Ishikawa (cell line): ENCODE results near the gene TMCO6.

Experiments used
- CEBPB ChIP-seq: IDR thresholded peaks from 2 replicates; pipeline ENCODE4 v1.6.1; 2012
- CREB1 ChIP-seq: IDR thresholded peaks from 2 replicates; pipeline ENCODE4 v1.6.1; 2012; ENCODE audit warnings: low read depth
- EGR1 ChIP-seq: IDR thresholded peaks from 2 replicates; pipeline ENCODE4 v1.6.1; 2012
- EP300 ChIP-seq: IDR thresholded peaks from 2 replicates; pipeline ENCODE4 v1.6.1; 2012; ENCODE audit warnings: borderline replicate concordance
- FOXM1 ChIP-seq: IDR thresholded peaks from 2 replicates; pipeline ENCODE4 v1.6.1; 2012; ENCODE audit warnings: low read depth, borderline replicate concordance
- MAX ChIP-seq: IDR thresholded peaks from 2 replicates; pipeline ENCODE4 v1.6.1; 2012
- NFIC ChIP-seq: IDR thresholded peaks from 2 replicates; pipeline ENCODE4 v1.6.1; 2012
- RAD21 ChIP-seq: IDR thresholded peaks from 2 replicates; pipeline ENCODE4 v1.6.1; 2012; ENCODE audit warnings: low read depth
- TAF1 ChIP-seq: IDR thresholded peaks from 2 replicates; pipeline ENCODE4 v1.6.1; 2012; ENCODE audit warnings: low read depth, mild to moderate bottlenecking
- TCF12 ChIP-seq: IDR thresholded peaks from 2 replicates; pipeline ENCODE4 v1.6.1; 2012; ENCODE audit warnings: low read depth
- TEAD4 ChIP-seq: IDR thresholded peaks from 2 replicates; pipeline ENCODE4 v1.6.1; 2012
- YY1 ChIP-seq: IDR thresholded peaks from 2 replicates; pipeline ENCODE4 v1.6.1; 2012; ENCODE audit warnings: low read depth
- ZBTB7A ChIP-seq: IDR thresholded peaks from 2 replicates; pipeline ENCODE4 v1.6.1; 2012; ENCODE audit warnings: low read depth
- TF ChIP-seq, protein P1 (sequence below): IDR thresholded peaks from 2 replicates; pipeline ENCODE4 v1.6.1; 2012
- TF ChIP-seq, protein P2 (sequence below): IDR thresholded peaks from 2 replicates; pipeline ENCODE4 v1.6.1; 2012; ENCODE audit warnings: low read depth, mild to moderate bottlenecking

Gene TMCO6

DNA sequence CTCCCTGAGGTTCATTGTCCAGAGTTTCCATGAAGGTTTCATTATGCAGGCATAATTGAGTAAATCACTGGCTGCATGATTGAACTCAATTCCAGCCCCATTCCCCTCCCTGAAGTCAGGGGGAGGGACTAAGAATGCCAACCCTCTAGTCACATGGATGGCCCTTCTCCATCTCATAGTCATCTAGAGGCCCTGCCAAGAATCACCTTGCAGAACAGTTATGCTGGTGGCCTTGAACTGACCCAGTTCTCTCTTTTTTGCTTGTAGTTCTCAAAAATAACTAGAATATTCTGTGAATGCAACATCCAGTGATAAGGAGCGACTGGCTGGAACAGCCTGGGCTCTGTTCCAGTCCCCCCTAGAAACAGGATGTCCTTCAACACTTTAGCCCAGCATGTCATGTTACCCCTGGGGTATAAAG is 42.9 kb upstream of the TMCO6 start:
- TF ChIP-seq ZBTB7A (no peak), CREB1 (no peak), NFIC (0 out of 2 replicates have a peak, but pooled peaks have one; percentile 26), MAX (no peak)
- TF ChIP-seq, protein P1, sequence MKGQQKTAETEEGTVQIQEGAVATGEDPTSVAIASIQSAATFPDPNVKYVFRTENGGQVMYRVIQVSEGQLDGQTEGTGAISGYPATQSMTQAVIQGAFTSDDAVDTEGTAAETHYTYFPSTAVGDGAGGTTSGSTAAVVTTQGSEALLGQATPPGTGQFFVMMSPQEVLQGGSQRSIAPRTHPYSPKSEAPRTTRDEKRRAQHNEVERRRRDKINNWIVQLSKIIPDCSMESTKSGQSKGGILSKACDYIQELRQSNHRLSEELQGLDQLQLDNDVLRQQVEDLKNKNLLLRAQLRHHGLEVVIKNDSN = peak; percentile 52; the same call in 1 of the 2 replicates

- TF ChIP-seq FOXM1 (no peak), YY1 (no peak), CREB1 (no peak), EP300 (no peak), TCF12 (no peak), TEAD4 (no peak), CEBPB (no peak), TAF1 (no peak)
These were observed 40.4 kb upstream of the TMCO6 start for GRCh38 chr5:140598836-140599235.

DNA sequence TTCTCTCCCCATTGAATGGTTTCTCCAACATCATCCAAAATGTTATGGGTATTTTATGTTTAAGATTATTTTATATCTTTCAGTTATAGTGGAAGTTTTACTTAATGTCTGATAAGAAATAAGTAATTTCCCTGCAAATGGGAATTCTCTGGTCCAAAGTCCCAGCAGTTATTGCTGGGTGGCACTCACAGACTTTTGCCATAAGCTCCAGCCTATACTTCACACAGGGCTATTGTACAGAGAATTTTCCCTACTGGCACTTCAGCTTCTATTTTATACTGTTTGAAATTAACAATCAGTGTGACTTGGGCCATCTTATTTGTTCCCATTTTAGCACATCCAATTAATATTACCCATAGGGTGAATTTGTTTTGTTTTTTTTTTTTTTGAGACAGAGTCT is 39.2 kb upstream of the TMCO6 start:
- TF ChIP-seq EGR1 (no peak), MAX (no peak), FOXM1 (no peak), YY1 (no peak), ZBTB7A (no peak)
- TF ChIP-seq, protein P1 = no peak

- TF ChIP-seq, protein P1 = no peak
- TF ChIP-seq CEBPB = no peak
These were observed 37.1 kb upstream of the TMCO6 start for GRCh38 chr5:140602147-140602546.

- TF ChIP-seq TCF12 (no peak), FOXM1 (no peak), YY1 (no peak), EGR1 (no peak), NFIC (no peak), ZBTB7A (no peak), TEAD4 (no peak), EP300 (no peak), CEBPB (no peak), CREB1 (no peak)
These were observed 35.5 kb upstream of the TMCO6 start for GRCh38 chr5:140603734-140604133.

- TF ChIP-seq ZBTB7A = no peak
- no peak for TF ChIP-seq EGR1
- TF ChIP-seq CEBPB = no peak
- no peak for TF ChIP-seq MAX
- TF ChIP-seq, protein P1 = no peak
- TF ChIP-seq, protein P2, sequence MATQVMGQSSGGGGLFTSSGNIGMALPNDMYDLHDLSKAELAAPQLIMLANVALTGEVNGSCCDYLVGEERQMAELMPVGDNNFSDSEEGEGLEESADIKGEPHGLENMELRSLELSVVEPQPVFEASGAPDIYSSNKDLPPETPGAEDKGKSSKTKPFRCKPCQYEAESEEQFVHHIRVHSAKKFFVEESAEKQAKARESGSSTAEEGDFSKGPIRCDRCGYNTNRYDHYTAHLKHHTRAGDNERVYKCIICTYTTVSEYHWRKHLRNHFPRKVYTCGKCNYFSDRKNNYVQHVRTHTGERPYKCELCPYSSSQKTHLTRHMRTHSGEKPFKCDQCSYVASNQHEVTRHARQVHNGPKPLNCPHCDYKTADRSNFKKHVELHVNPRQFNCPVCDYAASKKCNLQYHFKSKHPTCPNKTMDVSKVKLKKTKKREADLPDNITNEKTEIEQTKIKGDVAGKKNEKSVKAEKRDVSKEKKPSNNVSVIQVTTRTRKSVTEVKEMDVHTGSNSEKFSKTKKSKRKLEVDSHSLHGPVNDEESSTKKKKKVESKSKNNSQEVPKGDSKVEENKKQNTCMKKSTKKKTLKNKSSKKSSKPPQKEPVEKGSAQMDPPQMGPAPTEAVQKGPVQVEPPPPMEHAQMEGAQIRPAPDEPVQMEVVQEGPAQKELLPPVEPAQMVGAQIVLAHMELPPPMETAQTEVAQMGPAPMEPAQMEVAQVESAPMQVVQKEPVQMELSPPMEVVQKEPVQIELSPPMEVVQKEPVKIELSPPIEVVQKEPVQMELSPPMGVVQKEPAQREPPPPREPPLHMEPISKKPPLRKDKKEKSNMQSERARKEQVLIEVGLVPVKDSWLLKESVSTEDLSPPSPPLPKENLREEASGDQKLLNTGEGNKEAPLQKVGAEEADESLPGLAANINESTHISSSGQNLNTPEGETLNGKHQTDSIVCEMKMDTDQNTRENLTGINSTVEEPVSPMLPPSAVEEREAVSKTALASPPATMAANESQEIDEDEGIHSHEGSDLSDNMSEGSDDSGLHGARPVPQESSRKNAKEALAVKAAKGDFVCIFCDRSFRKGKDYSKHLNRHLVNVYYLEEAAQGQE = no peak
- no peak for TF ChIP-seq EP300
- TF ChIP-seq RAD21 = no peak
- TF ChIP-seq TCF12 = no peak
- TF ChIP-seq YY1 = no peak
- TF ChIP-seq CREB1 = no peak
These were observed 33.4 kb upstream of the TMCO6 start for GRCh38 chr5:140605879-140606278.

DNA sequence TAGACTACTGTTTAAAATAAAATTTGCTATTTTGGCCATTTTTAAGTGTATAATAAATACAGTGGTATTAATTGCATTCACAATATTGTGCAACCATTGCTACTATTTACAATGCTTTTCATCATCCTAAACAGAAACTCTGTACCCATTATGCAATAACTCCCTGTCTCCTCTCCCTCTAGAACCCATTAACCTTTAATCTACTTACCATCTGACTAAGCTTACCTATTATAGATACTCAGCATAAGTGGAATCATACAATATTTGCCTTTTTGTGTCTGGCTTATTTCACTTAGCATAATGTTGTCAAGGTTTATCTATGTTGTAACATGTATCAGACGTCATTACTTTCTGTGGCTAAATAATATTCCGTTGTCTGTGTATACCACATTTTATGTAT is 32.2 kb upstream of the TMCO6 start:
- no peak for TF ChIP-seq TEAD4
- no peak for TF ChIP-seq ZBTB7A
- no peak for TF ChIP-seq EP300
- no peak for TF ChIP-seq TAF1
- TF ChIP-seq EGR1 = no peak
- no peak for TF ChIP-seq CEBPB
- TF ChIP-seq RAD21 = no peak
- TF ChIP-seq, protein P1 = no peak
- TF ChIP-seq, protein P2 = no peak
- no peak for TF ChIP-seq CREB1
- no peak for TF ChIP-seq MAX
